Lower leg skin (tissue), 4 donors: Measurements from ENCODE around the gene D2HGDH. TPM values are rescaled to one million over a fixed set of nuclear protein-coding genes. Genes with fewer than 3 reads are reported as not detected.

Source experiments
- DNase-seq, 2 donors: peaks; one replicate each; pipeline ENCODE4 v3.0.0-alpha.2; 2019; ENCODE audit warnings: low spot score in 2 of 2
- H3K4me3 ChIP-seq: fragments of 200-600 bp; sonication (generic); 2 replicates; pipeline ENCODE4 v1.5.1; 2017; ENCODE audit warnings: mild to moderate bottlenecking, low read depth; ENCODE audit not compliant: poor library complexity, severe bottlenecking
- POLR2A ChIP-seq, 2 donors: fragments of 450-650 bp; IDR thresholded peaks; one replicate each; pipeline ENCODE4 v1.6.1; 2016 to 2017; ENCODE audit warnings: antibody characterized with exemption in 2 of 2, mild to moderate bottlenecking in 1 of 2, moderate library complexity in 1 of 2
- WGBS, 2 donors: methylation state at CpG; one replicate each; pipeline ENCODE4 v1.1.5; 2018; 5-methylcytosine and 5-hydroxymethylcytosine counted together
- intact Hi-C: fragments of 100-400 bp; cut with DNase I; formaldehyde crosslinking; loops from one replicate; pipeline ENCODE4 v1.15.0; 2023; ENCODE audit warnings: low total_unique reads
- total RNA-seq, 4 donors: library from RNA; depleted of rRNA; stranded (reverse); fragments of >200 nt; gene quantifications; one replicate each; pipeline ENCODE4 v1.1.0, GENCODE V29; 2016
- TF ChIP-seq, protein P1 (sequence below), 3 donors: fragments of 450-650 bp; IDR thresholded peaks; one replicate each; pipeline ENCODE4 v1.5.1; 2016; ENCODE audit warnings: antibody characterized with exemption in 3 of 3, mild to moderate bottlenecking in 3 of 3, moderate library complexity in 2 of 3

Gene D2HGDH
- total RNA-seq, 4 donors from 2014 or later = 34.8 to 65.1 (median 48.2) TPM

DNA sequence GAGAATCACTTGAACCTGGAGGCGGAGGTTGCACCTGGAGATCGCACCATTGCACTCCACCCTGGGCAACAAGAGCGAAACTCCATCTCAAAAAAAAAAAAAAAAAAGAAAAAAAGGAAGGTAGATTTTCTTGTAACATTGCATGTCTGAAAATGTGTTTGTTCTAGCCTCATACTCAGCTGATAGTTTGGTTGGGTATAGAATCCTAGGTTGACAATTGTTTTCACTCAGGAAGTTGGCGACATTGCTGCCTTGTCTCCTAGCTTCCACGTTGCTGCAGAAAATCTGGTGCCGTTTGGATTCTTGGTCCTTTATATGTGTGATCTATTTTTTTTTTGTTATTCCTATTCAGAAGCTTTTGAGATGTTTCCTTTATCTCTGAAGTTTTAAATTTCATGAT is 27.9 kb upstream of the D2HGDH start:
- WGBS, 2 donors = 94 to 97% methylated on average over 6 of the region's 6 CpGs
- no peak for TF ChIP-seq POLR2A (IDR thresholded peaks at IDR 0.05)
- TF ChIP-seq, protein P1, sequence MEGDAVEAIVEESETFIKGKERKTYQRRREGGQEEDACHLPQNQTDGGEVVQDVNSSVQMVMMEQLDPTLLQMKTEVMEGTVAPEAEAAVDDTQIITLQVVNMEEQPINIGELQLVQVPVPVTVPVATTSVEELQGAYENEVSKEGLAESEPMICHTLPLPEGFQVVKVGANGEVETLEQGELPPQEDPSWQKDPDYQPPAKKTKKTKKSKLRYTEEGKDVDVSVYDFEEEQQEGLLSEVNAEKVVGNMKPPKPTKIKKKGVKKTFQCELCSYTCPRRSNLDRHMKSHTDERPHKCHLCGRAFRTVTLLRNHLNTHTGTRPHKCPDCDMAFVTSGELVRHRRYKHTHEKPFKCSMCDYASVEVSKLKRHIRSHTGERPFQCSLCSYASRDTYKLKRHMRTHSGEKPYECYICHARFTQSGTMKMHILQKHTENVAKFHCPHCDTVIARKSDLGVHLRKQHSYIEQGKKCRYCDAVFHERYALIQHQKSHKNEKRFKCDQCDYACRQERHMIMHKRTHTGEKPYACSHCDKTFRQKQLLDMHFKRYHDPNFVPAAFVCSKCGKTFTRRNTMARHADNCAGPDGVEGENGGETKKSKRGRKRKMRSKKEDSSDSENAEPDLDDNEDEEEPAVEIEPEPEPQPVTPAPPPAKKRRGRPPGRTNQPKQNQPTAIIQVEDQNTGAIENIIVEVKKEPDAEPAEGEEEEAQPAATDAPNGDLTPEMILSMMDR (IDR thresholded peaks at IDR 0.05) = no peak
- no peak overlapping the region for H3K4me3 ChIP-seq
- DNase-seq = no peak
- intact Hi-C loops = no loop called here

DNA sequence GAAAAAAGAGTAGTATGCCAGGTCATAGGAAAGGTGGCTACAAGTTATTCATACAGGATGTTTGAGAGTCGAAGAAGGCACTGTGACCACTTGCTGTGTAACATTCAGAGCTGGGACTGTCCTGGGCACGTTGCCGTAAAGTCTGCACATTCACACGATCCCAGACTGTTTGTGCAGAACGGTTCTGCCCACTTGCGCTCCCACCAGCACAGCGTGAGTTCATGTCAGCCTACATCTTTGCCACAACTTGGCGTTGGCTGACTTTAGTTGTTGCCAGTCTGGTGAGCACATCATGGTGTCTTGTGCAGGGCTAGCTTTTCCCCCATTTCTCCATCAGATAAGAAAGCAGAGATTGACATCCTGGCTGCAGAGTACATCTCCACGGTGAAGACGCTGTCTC is 25.6 kb upstream of the D2HGDH start:
- WGBS, 2 donors = 89 to 93% methylated on average over 10 of the region's 10 CpGs
- TF ChIP-seq, protein P1 (IDR thresholded peaks at IDR 0.05) = no peak
- H3K4me3 ChIP-seq = no peak overlapping the region
- DNase-seq = no peak
- intact Hi-C loops = no loop called here

DNA sequence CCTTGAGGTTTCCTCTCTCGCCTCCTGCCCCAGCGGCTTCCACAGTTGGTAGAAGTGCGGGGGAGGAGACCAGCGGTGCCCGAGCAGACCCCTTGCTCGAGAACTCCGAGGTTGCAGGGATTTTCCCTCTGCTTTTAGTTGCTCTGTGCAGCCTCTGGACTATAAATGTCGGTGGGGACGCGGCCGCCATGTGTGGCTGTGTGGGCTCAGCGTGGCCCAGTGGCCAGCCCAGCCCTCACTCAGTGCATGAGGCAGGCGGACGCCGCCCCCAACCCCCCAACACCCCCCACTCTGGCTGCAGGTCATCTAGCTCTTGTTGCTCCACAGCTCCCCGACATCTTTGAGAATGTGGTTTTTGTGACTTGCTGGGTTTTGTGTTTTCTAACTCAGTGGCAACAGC is 15.3 kb upstream of the D2HGDH start:
- no peak for TF ChIP-seq POLR2A (IDR thresholded peaks at IDR 0.05)
- TF ChIP-seq, protein P1 (IDR thresholded peaks at IDR 0.05) = no peak
- H3K4me3 ChIP-seq = no peak overlapping the region
- intact Hi-C loops = no loop called here
- no peak for DNase-seq
- WGBS, 2 donors = 90 to 94% methylated on average over 16 of the region's 16 CpGs

DNA sequence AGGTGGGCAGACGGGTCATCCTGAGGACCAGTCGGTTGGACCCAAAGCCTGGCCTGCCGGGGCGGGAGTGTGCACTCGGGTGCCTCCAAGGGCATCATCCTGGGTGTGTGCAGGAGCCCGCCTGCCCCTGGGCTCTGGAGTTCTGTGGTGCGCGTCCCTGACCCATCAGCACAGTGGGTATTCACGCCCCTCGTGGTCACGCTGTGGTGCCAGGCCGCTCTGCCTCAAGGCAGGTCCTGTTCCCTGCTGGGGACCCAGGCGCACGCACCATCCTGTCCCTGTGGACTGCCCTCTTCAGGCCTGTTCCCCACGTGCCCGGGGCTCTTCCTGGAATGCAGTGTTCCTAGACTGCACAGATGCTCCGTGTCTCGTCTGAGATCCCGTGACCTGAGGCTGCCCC is 14.3 kb upstream of the D2HGDH start:
- 90 to 93% methylated on average over 17 to 19 of the region's 19 CpGs for WGBS, 2 donors
- H3K4me3 ChIP-seq = no peak overlapping the region
- no peak for TF ChIP-seq POLR2A (IDR thresholded peaks at IDR 0.05)
- TF ChIP-seq, protein P1 (IDR thresholded peaks at IDR 0.05) = no peak
- intact Hi-C loops = no loop called here
- no peak for DNase-seq

DNA sequence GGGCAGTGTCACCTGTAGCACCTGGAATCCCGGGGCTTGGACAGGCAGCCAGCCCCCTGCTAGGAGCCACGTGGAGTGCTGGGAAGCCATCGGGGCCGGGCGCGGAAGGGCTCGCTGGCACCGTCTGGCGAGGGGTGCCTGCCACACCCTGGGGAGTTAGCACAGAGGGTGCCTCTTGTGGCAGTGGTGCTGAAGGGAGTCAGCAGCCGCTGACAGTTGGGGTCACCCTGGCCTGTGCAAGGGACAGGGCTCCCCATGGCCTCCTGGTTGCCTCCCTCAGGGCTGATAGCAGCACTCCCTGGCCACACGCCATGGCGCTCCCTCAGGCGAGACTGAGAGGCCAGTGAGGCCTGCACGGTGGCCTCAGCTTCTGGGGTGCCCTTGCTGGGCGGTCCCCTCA is 13.9 kb upstream of the D2HGDH start:
- no peak for DNase-seq
- intact Hi-C loops = no loop called here
- 72 to 91% methylated on average over 5 to 11 of the region's 15 CpGs for WGBS, 2 donors
- H3K4me3 ChIP-seq = no peak overlapping the region
- no peak for TF ChIP-seq POLR2A (IDR thresholded peaks at IDR 0.05)
- TF ChIP-seq, protein P1 (IDR thresholded peaks at IDR 0.05) = no peak

DNA sequence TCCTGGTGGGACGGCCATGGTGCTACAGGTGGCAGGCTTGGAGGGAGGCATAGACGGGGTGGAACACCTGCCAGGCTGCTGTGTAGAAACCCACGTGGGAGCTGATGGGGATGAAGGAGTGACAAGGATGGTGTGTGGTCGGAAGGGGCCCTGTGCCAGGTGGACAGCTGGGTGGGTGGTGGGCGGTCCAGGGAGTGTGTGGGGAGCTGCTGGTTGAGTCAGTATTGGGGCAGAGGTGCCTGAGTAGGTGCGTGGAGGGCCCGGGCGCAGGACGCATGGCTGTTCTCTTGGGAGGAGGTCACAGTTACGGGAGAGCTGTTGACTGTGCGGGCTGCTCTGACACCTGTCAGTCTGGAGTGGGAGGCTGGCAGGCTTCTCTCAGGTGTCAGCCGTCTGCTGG is 12.6 kb upstream of the D2HGDH start:
- DNase-seq = no peak
- intact Hi-C loops = no loop called here
- WGBS, 2 donors = 83 to 88% methylated on average over 12 of the region's 12 CpGs
- no peak overlapping the region for H3K4me3 ChIP-seq
- no peak for TF ChIP-seq POLR2A (IDR thresholded peaks at IDR 0.05)
- TF ChIP-seq, protein P1 (IDR thresholded peaks at IDR 0.05) = no peak
